HG03103 (cell line): ENCODE measurements around the gene NEK8.
"Not testable (repeated sequence)": the region's sequence is repeated elsewhere in the genome, so short reads cannot be mapped to it uniquely, and the experiment has no call there.

Experiments
- ATAC-seq: cut with Tn5 transposase; IDR thresholded peaks from one replicate; pipeline ENCODE4 v1.9.1; 2021; ENCODE audit warnings: low read depth; ENCODE audit not compliant: unreplicated experiment

The NEK8 gene

GRCh38 chr17:28707339-28707720 lies 21.3 kb upstream of the NEK8 start:
- ATAC-seq = no peak

GRCh38 chr17:28710861-28711722 lies 17.5 kb upstream of the NEK8 start:
- ATAC-seq = peak; percentile 76

GRCh38 chr17:28711723-28712031 lies 16.9 kb upstream of the NEK8 start, which contains the start of gene PROCA1:
Gene PROCA1 (minus strand): TSS chr17:28711888. CDS start chr17:28711660, 228 bp downstream.
- ATAC-seq = no peak

- ATAC-seq = no peak
Measured at GRCh38 chr17:28712032-28712704, 16.4 kb upstream of the NEK8 start.

GRCh38 chr17:28712705-28713415 lies 15.7 kb upstream of the NEK8 start:
- ATAC-seq = no peak

GRCh38 chr17:28714281-28714680 lies 14.3 kb upstream of the NEK8 start:
- ATAC-seq = no peak

- ATAC-seq = no peak
Measured at GRCh38 chr17:28715217-28715616, 13.4 kb upstream of the NEK8 start.

- ATAC-seq = no peak
Measured at GRCh38 chr17:28716740-28717577, 11.6 kb upstream of the NEK8 start.

- ATAC-seq = no peak
Measured at GRCh38 chr17:28717578-28718332, 10.8 kb upstream of the NEK8 start, which contains the start of gene RAB34. Gene RAB34 (minus strand): TSS chr17:28717868. CDS start chr17:28717266, 602 bp downstream.

GRCh38 chr17:28718333-28719020 lies 10.1 kb upstream of the NEK8 start:
- ATAC-seq = no peak

- ATAC-seq = no peak
Measured at GRCh38 chr17:28719021-28719433, 9.6 kb upstream of the NEK8 start.

- ATAC-seq = no peak
Measured at GRCh38 chr17:28720247-28720996, 8.2 kb upstream of the NEK8 start.

GRCh38 chr17:28720997-28721329 lies 7.6 kb upstream of the NEK8 start:
- ATAC-seq = not testable (repeated sequence)

GRCh38 chr17:28722417-28723158 lies 6.0 kb upstream of the NEK8 start:
- ATAC-seq = no peak

GRCh38 chr17:28723159-28723835 lies 5.3 kb upstream of the NEK8 start:
- ATAC-seq = no peak

GRCh38 chr17:28723836-28724499 lies 4.6 kb upstream of the NEK8 start:
- not testable (repeated sequence) for ATAC-seq
